ENCODE results near the gene EPB41L4B.
"Not testable (repeated sequence)": the region's sequence is repeated elsewhere in the genome, so short reads cannot be mapped to it uniquely, and the experiment has no call there.

DNA sequence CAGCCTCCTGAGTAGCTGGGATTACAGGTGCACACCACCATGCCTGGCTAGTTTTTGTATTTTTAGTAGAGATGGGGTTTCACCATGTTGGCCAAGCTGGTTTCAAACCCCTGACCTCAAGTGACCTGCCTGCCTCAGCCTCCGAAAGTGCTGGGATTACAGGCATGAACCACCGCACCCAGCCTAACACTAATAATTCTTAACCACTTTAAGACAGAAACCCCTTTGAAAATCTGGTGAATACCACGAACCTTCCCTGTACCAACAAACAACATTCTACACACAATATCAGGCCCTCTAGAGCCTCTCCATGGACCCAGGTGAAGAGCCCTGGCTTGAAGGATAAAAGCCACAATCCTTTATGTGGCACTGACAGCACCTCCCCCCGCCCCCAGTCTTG is 102.6 kb downstream of the EPB41L4B start:
- TF ChIP-seq, protein P1, sequence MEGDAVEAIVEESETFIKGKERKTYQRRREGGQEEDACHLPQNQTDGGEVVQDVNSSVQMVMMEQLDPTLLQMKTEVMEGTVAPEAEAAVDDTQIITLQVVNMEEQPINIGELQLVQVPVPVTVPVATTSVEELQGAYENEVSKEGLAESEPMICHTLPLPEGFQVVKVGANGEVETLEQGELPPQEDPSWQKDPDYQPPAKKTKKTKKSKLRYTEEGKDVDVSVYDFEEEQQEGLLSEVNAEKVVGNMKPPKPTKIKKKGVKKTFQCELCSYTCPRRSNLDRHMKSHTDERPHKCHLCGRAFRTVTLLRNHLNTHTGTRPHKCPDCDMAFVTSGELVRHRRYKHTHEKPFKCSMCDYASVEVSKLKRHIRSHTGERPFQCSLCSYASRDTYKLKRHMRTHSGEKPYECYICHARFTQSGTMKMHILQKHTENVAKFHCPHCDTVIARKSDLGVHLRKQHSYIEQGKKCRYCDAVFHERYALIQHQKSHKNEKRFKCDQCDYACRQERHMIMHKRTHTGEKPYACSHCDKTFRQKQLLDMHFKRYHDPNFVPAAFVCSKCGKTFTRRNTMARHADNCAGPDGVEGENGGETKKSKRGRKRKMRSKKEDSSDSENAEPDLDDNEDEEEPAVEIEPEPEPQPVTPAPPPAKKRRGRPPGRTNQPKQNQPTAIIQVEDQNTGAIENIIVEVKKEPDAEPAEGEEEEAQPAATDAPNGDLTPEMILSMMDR (IDR thresholded peaks at IDR 0.05) = not testable (repeated sequence)
- not testable (repeated sequence) for TF ChIP-seq POLR2A (IDR thresholded peaks at IDR 0.05)
